Transverse colon (tissue), 4 donors: ENCODE measurements around the gene VAX1. TPM values are rescaled to one million over a fixed set of nuclear protein-coding genes. Genes with fewer than 3 reads are reported as not detected.

ENCODE experiments used
- DNase-seq: peaks from one replicate; pipeline ENCODE4 v3.0.0-alpha.2; 2019
- H3K27ac ChIP-seq, 4 donors: fragments of 200-600 bp; sonication (generic); 2 replicates each; pipeline ENCODE4 v1.5.1; 2016 to 2018; ENCODE audit warnings: inconsistent platforms in 4 of 4
- H3K27me3 ChIP-seq: fragments of 200-600 bp; sonication (generic); 2 replicates; pipeline ENCODE4 v1.5.1; 2017; ENCODE audit warnings: inconsistent platforms
- H3K36me3 ChIP-seq, 4 donors: fragments of 200-600 bp; sonication (generic); 2 replicates each; pipeline ENCODE4 v1.5.1; 2017 to 2019; ENCODE audit warnings: inconsistent platforms in 4 of 4
- H3K4me1 ChIP-seq, 4 donors: fragments of 200-600 bp; sonication (generic); 2 replicates each; pipeline ENCODE4 v1.5.1; 2017 to 2020; ENCODE audit warnings: inconsistent platforms in 4 of 4
- H3K4me3 ChIP-seq, 4 donors: fragments of 200-600 bp; sonication (generic); 1 replicate in 1 of 4; 2 replicates in 3 of 4; pipeline versions ENCODE4 v1.5.1 to v1.6.1; 2017 to 2019; ENCODE audit warnings: inconsistent platforms in 4 of 4
- H3K9me3 ChIP-seq, 2 donors: fragments of 200-600 bp; sonication (generic); 2 replicates each; pipeline ENCODE4 v1.5.1; 2017 to 2019; ENCODE audit warnings: inconsistent platforms in 2 of 2
- EP300 ChIP-seq: sonication (generic); formaldehyde crosslinking; IDR thresholded peaks from one replicate; pipeline ENCODE4 v1.6.1; 2017; ENCODE audit warnings: antibody characterized with exemption, low read depth
- POLR2A ChIP-seq: fragments of 450-650 bp; IDR thresholded peaks from one replicate; pipeline ENCODE4 v1.6.1; 2016; ENCODE audit warnings: antibody characterized with exemption, mild to moderate bottlenecking, moderate library complexity
- POLR2AphosphoS5 ChIP-seq, 3 donors: sonication (generic); formaldehyde crosslinking; IDR thresholded peaks; one replicate each; pipeline ENCODE4 v1.6.1; 2016; ENCODE audit warnings: antibody characterized with exemption in 3 of 3
- WGBS, 2 donors: methylation state at CpG; one replicate each; pipeline ENCODE4 v1.1.5; 2018; ENCODE audit warnings: low coverage in 1 of 2; 5-methylcytosine and 5-hydroxymethylcytosine counted together
- in situ Hi-C, 4 donors: fragments of 200-750 bp; cut with MboI; loops; one replicate each; pipeline versions ENCODE4 v1.15.0 to v1.15.1; 2017; ENCODE audit warnings: low sequenced_read_pairs in 3 of 4, low pct_ligation_motif_present in 1 of 4, low pct_unique_long_range_greater_than_20kb in 1 of 4
- intact Hi-C: fragments of 100-400 bp; cut with DNase I; formaldehyde crosslinking; loops from one replicate; pipeline ENCODE4 v1.15.1; 2023; ENCODE audit warnings: low total_unique reads
- total RNA-seq, 4 donors: library from RNA; depleted of rRNA; stranded (reverse); fragments of >200 nt; gene quantifications; one replicate each; pipeline ENCODE4 v1.1.0, GENCODE V29; 2016
- TF ChIP-seq, protein P1 (sequence below), 5 experiments: fragments of 200-600 bp in 3 of 5; fragments of 450-650 bp in 2 of 5; sonication (generic) in 3 of 5; IDR thresholded peaks; 1 replicate in 2 of 5; 2 replicates in 3 of 5; pipeline ENCODE4 v1.5.1; 2016 to 2017; ENCODE audit warnings: antibody characterized with exemption in 5 of 5, inconsistent platforms in 3 of 5, mild to moderate bottlenecking in 2 of 5, moderate library complexity in 1 of 5

The VAX1 gene
- total RNA-seq, 4 donors from 2014 or later: not detected

DNA sequence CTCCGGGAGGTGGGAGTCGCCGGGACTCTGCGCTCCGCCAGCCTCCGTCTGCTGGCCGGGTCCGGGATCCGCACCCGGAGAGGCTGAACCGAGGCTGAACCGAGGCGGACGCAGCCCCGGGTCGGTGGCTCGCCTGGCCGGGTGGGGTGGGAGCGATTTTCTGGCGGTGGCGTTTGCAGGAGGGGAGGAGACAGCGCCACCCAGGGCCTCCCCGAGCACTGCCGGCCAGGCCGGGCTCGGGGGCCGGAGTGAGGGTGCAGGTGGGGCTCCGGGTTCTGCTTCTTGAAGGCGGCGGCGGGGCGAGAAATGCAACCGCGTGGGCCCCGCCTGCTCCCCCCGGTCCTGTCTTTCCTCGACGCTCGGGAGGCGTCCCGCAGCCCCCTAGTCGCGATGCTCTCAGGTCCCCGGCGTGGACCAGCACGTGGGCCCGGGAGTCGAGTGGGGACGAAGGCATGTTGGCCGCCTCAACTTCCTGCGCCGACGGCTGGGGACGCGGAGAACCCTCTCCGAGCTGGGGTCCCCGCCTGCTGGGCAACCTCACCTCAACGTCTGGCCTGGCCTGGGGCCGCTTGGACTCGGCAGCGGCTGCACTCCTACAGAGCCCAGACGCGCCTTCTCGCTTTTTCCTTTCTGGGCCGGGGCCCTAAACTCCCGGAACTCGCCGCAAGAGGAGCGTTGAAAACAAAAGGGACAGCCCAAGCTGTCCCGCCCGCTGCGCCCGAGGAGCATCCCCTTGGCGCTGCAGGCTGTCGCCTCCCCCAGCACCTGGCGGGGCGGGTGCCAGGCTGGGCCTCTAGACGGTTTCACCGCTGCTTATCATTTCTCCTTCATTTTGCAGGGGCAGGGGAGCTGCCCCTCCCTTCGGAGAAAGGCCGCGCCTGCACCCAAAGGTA is 25.2 kb upstream of the VAX1 start:
- intact Hi-C loops (no loop called here), in situ Hi-C loops (loop anchor here in 2 of 4 donors (25.0 kb wide), 2 partner anchors 476 to 501 kb away; no protein-coding TSS in a partner anchor)
- Histone ChIP-seq H3K27me3 (peaks cover 100% of the 10 kb centered on the region), H3K36me3 (no peaks in the 10 kb centered on the region), H3K4me3 (peak overlapping the region in 1 of 4 donors; percentile 24), H3K27ac (no peak overlapping the region), H3K9me3 (no peaks in the 10 kb centered on the region), H3K4me1 (peaks cover 18 to 43% (median 35%) of the 10 kb centered on the region in 4 donors)
- DNase-seq: no peak
- 3% methylated on average over 63 of the region's 82 CpGs; no CpG with 5 or more reads in 1 of the 2 donors for WGBS, 2 donors
- TF ChIP-seq POLR2AphosphoS5 (IDR thresholded peaks at IDR 0.05) (no peak), EP300 (no peak), POLR2A (no peak)
- TF ChIP-seq, protein P1, sequence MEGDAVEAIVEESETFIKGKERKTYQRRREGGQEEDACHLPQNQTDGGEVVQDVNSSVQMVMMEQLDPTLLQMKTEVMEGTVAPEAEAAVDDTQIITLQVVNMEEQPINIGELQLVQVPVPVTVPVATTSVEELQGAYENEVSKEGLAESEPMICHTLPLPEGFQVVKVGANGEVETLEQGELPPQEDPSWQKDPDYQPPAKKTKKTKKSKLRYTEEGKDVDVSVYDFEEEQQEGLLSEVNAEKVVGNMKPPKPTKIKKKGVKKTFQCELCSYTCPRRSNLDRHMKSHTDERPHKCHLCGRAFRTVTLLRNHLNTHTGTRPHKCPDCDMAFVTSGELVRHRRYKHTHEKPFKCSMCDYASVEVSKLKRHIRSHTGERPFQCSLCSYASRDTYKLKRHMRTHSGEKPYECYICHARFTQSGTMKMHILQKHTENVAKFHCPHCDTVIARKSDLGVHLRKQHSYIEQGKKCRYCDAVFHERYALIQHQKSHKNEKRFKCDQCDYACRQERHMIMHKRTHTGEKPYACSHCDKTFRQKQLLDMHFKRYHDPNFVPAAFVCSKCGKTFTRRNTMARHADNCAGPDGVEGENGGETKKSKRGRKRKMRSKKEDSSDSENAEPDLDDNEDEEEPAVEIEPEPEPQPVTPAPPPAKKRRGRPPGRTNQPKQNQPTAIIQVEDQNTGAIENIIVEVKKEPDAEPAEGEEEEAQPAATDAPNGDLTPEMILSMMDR (IDR thresholded peaks at IDR 0.05): no peak

GRCh38 chr10:117162093-117163060 is 24.3 kb upstream of the VAX1 start:
- WGBS, 2 donors: 9 to 50% methylated on average over 3 to 35 of the region's 39 CpGs
- H3K4me1 ChIP-seq: peaks cover 13 to 34% (median 27%) of the 10 kb centered on the region in 4 donors
- H3K27ac ChIP-seq: no peak overlapping the region
- H3K27me3 ChIP-seq: peaks cover 100% of the 10 kb centered on the region
- H3K4me3 ChIP-seq: peak overlapping the region in 1 of 4 donors; percentile 24
- H3K36me3 ChIP-seq: no peaks in the 10 kb centered on the region
- TF ChIP-seq, protein P1 (IDR thresholded peaks at IDR 0.05): no peak
- TF ChIP-seq POLR2AphosphoS5 (IDR thresholded peaks at IDR 0.05) (no peak), POLR2A (no peak), EP300 (no peak)
- no peak for DNase-seq
- intact Hi-C loops (no loop called here), in situ Hi-C loops (loop anchor here in 2 of 4 donors (25.0 kb wide), 2 partner anchors 475 to 500 kb away; no protein-coding TSS in a partner anchor)
- H3K9me3 ChIP-seq: no peaks in the 10 kb centered on the region

GRCh38 chr10:117161386-117162033 is 23.4 kb upstream of the VAX1 start:
- Histone ChIP-seq H3K36me3 (no peaks in the 10 kb centered on the region), H3K4me1 (peaks cover 13 to 34% (median 27%) of the 10 kb centered on the region in 4 donors), H3K4me3 (no peak overlapping the region), H3K27me3 (peaks cover 100% of the 10 kb centered on the region), H3K27ac (no peak overlapping the region), H3K9me3 (no peaks in the 10 kb centered on the region)
- no peak for DNase-seq
- intact Hi-C loops: no loop called here
- TF ChIP-seq POLR2AphosphoS5 (IDR thresholded peaks at IDR 0.05) (no peak), POLR2A (no peak), EP300 (no peak)
- TF ChIP-seq, protein P1 (IDR thresholded peaks at IDR 0.05): no peak
- in situ Hi-C loops: loop anchor here in 2 of 4 donors (25.0 kb wide), 2 partner anchors 474 to 499 kb away; no protein-coding TSS in a partner anchor
- 16 to 17% methylated on average over 5 to 6 of the region's 6 CpGs for WGBS, 2 donors
